Measurements from ENCODE around the gene SLC25A46. TPM values are rescaled to one million over a fixed set of nuclear protein-coding genes. Genes with fewer than 3 reads are reported as not detected.

The SLC25A46 gene
- total and polyA plus RNA-seq, 9 of the 15 experiments (the other 6 are each of a cell fraction or from before 2014, with no cell fraction given), result 7.8 to 47.3 (median 31.8) TPM

DNA sequence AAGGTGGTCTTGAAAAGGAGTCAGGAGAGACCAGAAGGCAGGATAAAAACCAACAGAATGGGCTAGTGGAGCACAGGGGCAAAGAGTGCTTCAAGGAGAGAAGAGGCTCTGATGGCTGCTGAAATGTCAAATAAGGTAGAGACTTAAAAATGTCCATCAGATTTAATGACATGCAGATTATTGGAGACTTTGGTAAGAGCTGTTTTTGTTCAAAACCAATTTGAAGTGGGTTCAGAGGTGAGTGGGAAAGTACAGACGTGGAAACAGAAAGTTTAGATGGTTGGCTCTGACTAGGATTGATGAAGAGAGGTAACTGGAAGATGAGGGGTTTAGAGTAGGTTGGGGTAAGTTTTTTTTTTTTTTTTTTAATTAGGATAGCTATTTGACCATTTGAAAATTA lies 14.1 kb downstream of the SLC25A46 start (continued):
- TF ChIP-seq, protein P1, sequence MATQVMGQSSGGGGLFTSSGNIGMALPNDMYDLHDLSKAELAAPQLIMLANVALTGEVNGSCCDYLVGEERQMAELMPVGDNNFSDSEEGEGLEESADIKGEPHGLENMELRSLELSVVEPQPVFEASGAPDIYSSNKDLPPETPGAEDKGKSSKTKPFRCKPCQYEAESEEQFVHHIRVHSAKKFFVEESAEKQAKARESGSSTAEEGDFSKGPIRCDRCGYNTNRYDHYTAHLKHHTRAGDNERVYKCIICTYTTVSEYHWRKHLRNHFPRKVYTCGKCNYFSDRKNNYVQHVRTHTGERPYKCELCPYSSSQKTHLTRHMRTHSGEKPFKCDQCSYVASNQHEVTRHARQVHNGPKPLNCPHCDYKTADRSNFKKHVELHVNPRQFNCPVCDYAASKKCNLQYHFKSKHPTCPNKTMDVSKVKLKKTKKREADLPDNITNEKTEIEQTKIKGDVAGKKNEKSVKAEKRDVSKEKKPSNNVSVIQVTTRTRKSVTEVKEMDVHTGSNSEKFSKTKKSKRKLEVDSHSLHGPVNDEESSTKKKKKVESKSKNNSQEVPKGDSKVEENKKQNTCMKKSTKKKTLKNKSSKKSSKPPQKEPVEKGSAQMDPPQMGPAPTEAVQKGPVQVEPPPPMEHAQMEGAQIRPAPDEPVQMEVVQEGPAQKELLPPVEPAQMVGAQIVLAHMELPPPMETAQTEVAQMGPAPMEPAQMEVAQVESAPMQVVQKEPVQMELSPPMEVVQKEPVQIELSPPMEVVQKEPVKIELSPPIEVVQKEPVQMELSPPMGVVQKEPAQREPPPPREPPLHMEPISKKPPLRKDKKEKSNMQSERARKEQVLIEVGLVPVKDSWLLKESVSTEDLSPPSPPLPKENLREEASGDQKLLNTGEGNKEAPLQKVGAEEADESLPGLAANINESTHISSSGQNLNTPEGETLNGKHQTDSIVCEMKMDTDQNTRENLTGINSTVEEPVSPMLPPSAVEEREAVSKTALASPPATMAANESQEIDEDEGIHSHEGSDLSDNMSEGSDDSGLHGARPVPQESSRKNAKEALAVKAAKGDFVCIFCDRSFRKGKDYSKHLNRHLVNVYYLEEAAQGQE (IDR thresholded peaks at IDR 0.05; ENCODE audit: borderline replicate concordance), result no peak
- TF ChIP-seq, protein P1 (CRISPR knock-in tag; IDR thresholded peaks at IDR 0.05; ENCODE audit: low read depth), result no peak

DNA sequence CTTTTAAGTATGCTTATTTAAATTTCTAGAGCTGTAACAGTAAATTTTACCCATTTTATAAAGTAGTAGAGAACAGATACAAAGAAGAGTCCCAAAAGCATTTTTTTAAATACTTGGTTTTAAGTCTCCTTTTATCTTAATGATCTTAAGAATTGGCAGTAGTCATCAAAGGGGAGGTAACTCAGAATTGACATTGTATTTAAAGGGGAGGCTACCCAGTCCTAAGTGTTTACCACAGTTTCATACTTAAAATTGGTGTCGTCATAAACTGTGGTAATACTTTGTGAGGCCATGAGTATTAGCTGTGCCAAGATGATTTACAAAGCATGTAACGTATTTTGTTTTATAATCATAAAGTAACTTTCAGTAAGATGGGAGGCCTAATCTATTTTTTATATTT lies 14.8 kb downstream of the SLC25A46 start:
- CTCF ChIA-PET (ENCODE audit: low intra/inter-chr PET ratio), result no interaction called here
- Histone ChIP-seq H4K20me1 (replicated peaks; ENCODE audit: control insufficient read depth, insufficient read depth, low read length) (no peaks in the 10 kb centered on the region), H3K4me3 (no peak overlapping the region), H3K27ac (ENCODE audit: extremely low read depth, low read depth, low read length) (no peak overlapping the region), H3K36me3 (ENCODE audit: control insufficient read depth, insufficient read depth, low read length) (peaks cover 42% of the 10 kb centered on the region; the same call in 2 of the 3 replicates), H3K9me3 (replicated peaks; ENCODE audit: control insufficient read depth, insufficient read depth, low read depth, low read length) (no peaks in the 10 kb centered on the region), H3K79me2 (ENCODE audit: control insufficient read depth, insufficient read depth, low read length) (no peaks in the 10 kb centered on the region), H2AFZ (ENCODE audit: low read depth, low read length) (no peak overlapping the region), H3K9me1 (ENCODE audit: control insufficient read depth, insufficient read depth, low read length) (no peaks in the 10 kb centered on the region), H3K27me3 (ENCODE audit: control insufficient read depth in 2 of 2, insufficient read depth in 2 of 2, low read length in 2 of 2) (no peaks in the 10 kb centered on the region), H3K4me2 (ENCODE audit: insufficient read depth, low read length) (no peak overlapping the region), H3K4me1 (replicated peaks in 1 of 2; ENCODE audit: control insufficient read depth in 2 of 2, insufficient read depth in 2 of 2, low read length in 2 of 2) (no peaks in the 10 kb centered on the region), H3K9ac (ENCODE audit: insufficient read depth in 1 of 2, low read depth in 2 of 2, low read length in 2 of 2) (no peak overlapping the region)
- intact Hi-C loops (cut with micrococcal nuclease) (loop anchor here (10.0 kb wide), 1 partner anchor 341 kb away; the partner anchor contains the start of gene WDR36), in situ Hi-C loops (cut with MboI) (loop anchor here (25.0 kb wide), 2 partner anchors 509 to 759 kb away; partner anchors contain the start of gene STARD4)
- DNase-seq (ENCODE audit: extremely low read depth in 1 of 4, low spot score in 3 of 4) (no peak), FAIRE-seq (no peak), ATAC-seq (no peak)
- POLR2A ChIA-PET, result no interaction called here
- WGBS (ENCODE audit: insufficient coverage, low coverage, missing lambda C conversion rate), result 96% methylated on average over 2 of the region's 2 CpGs
- no TSS peak for BruUV-seq (replicated peaks)
- TF ChIP-seq MAZ (CRISPR knock-in tag; conservative IDR thresholded peaks at IDR 0.05 in 1 of 2, IDR thresholded peaks at IDR 0.05 in 1 of 2) (no peak), RNF2 (IDR thresholded peaks at IDR 0.05) (no peak), ZFP30 (CRISPR knock-in tag; IDR thresholded peaks at IDR 0.05; ENCODE audit: borderline replicate concordance) (no peak), KHSRP (IDR thresholded peaks at IDR 0.05) (no peak)
- TF ChIP-seq, protein P2, sequence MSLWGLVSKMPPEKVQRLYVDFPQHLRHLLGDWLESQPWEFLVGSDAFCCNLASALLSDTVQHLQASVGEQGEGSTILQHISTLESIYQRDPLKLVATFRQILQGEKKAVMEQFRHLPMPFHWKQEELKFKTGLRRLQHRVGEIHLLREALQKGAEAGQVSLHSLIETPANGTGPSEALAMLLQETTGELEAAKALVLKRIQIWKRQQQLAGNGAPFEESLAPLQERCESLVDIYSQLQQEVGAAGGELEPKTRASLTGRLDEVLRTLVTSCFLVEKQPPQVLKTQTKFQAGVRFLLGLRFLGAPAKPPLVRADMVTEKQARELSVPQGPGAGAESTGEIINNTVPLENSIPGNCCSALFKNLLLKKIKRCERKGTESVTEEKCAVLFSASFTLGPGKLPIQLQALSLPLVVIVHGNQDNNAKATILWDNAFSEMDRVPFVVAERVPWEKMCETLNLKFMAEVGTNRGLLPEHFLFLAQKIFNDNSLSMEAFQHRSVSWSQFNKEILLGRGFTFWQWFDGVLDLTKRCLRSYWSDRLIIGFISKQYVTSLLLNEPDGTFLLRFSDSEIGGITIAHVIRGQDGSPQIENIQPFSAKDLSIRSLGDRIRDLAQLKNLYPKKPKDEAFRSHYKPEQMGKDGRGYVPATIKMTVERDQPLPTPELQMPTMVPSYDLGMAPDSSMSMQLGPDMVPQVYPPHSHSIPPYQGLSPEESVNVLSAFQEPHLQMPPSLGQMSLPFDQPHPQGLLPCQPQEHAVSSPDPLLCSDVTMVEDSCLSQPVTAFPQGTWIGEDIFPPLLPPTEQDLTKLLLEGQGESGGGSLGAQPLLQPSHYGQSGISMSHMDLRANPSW (CRISPR knock-in tag; IDR thresholded peaks at IDR 0.05), result no peak
- TF ChIP-seq, protein P3, sequence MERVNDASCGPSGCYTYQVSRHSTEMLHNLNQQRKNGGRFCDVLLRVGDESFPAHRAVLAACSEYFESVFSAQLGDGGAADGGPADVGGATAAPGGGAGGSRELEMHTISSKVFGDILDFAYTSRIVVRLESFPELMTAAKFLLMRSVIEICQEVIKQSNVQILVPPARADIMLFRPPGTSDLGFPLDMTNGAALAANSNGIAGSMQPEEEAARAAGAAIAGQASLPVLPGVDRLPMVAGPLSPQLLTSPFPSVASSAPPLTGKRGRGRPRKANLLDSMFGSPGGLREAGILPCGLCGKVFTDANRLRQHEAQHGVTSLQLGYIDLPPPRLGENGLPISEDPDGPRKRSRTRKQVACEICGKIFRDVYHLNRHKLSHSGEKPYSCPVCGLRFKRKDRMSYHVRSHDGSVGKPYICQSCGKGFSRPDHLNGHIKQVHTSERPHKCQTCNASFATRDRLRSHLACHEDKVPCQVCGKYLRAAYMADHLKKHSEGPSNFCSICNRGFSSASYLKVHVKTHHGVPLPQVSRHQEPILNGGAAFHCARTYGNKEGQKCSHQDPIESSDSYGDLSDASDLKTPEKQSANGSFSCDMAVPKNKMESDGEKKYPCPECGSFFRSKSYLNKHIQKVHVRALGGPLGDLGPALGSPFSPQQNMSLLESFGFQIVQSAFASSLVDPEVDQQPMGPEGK (CRISPR knock-in tag; IDR thresholded peaks at IDR 0.05; ENCODE audit: borderline replicate concordance), result no peak

All from K562 (cell line).